Osteocyte (in vitro differentiated cells): ENCODE measurements around the gene LY86. TPM values are rescaled to one million over a fixed set of nuclear protein-coding genes. Genes with fewer than 3 reads are reported as not detected.

Experiments
- DNase-seq: peaks from one replicate; pipeline ENCODE4 v3.0.0; 2021; ENCODE audit warnings: mixed read lengths; ENCODE audit not compliant: unreplicated experiment; ENCODE audit errors: extremely low spot score
- H3K27ac Mint-ChIP-seq: one replicate; pipeline ENCODE4 v1.8.0; 2021; ENCODE audit warnings: mild to moderate bottlenecking, mixed read lengths; ENCODE audit not compliant: unreplicated experiment
- H3K27me3 Mint-ChIP-seq: one replicate; pipeline ENCODE4 v1.8.0; 2021; ENCODE audit warnings: mixed read lengths; ENCODE audit not compliant: unreplicated experiment
- H3K36me3 Mint-ChIP-seq: one replicate; pipeline ENCODE4 v1.8.0; 2021; ENCODE audit warnings: mixed read lengths; ENCODE audit not compliant: unreplicated experiment
- H3K4me1 Mint-ChIP-seq: one replicate; pipeline ENCODE4 v1.8.0; 2021; ENCODE audit warnings: mixed read lengths; ENCODE audit not compliant: unreplicated experiment
- H3K4me3 Mint-ChIP-seq: one replicate; pipeline ENCODE4 v1.8.0; 2021; ENCODE audit warnings: mild to moderate bottlenecking, moderate library complexity, mixed read lengths; ENCODE audit not compliant: unreplicated experiment
- H3K9me3 Mint-ChIP-seq: one replicate; pipeline ENCODE4 v1.8.0; 2021; ENCODE audit warnings: mixed read lengths; ENCODE audit not compliant: unreplicated experiment
- total RNA-seq: library from RNA; stranded (reverse); gene quantifications from 2 replicates; pipeline ENCODE4 v1.2.1, GENCODE V29; 2021
- TF ChIP-seq, protein P1 (sequence below): fragments of 200-600 bp; sonication (generic); IDR thresholded peaks from 2 replicates; pipeline ENCODE4 v1.5.0; 2021; ENCODE audit warnings: antibody characterized with exemption, mild to moderate bottlenecking, moderate library complexity

Gene LY86
- total RNA-seq, 1 donor from 2014 or later = not detected

DNA sequence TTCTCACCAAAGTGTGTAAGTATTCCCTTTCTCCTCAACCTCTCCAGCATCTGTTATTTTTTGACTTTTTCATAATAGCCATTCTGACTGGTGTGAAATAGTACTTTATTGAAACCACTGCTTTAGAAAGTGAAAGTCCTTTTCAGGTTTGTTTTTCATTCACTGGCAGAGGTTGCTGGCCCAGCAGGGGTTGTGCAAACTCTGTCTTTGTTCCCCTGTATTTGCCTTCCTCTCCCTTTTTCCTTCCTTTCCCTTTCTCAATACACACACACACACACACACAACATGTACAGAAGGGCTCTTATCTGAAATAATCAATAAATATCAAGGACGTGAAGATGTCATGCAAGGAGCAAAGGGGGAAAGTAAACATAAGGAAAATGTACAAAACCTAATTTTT lies 99.8 kb downstream of the LY86 start:
- no peaks in the 10 kb centered on the region for H3K9me3 Mint-ChIP-seq
- H3K36me3 Mint-ChIP-seq = no peaks in the 10 kb centered on the region
- H3K4me1 Mint-ChIP-seq = peaks cover 25% of the 10 kb centered on the region
- TF ChIP-seq, protein P1, sequence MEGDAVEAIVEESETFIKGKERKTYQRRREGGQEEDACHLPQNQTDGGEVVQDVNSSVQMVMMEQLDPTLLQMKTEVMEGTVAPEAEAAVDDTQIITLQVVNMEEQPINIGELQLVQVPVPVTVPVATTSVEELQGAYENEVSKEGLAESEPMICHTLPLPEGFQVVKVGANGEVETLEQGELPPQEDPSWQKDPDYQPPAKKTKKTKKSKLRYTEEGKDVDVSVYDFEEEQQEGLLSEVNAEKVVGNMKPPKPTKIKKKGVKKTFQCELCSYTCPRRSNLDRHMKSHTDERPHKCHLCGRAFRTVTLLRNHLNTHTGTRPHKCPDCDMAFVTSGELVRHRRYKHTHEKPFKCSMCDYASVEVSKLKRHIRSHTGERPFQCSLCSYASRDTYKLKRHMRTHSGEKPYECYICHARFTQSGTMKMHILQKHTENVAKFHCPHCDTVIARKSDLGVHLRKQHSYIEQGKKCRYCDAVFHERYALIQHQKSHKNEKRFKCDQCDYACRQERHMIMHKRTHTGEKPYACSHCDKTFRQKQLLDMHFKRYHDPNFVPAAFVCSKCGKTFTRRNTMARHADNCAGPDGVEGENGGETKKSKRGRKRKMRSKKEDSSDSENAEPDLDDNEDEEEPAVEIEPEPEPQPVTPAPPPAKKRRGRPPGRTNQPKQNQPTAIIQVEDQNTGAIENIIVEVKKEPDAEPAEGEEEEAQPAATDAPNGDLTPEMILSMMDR = no peak
- no peak for DNase-seq
- H3K27me3 Mint-ChIP-seq = peaks cover 7% of the 10 kb centered on the region
- no peak overlapping the region for H3K4me3 Mint-ChIP-seq
- no peak overlapping the region for H3K27ac Mint-ChIP-seq

DNA sequence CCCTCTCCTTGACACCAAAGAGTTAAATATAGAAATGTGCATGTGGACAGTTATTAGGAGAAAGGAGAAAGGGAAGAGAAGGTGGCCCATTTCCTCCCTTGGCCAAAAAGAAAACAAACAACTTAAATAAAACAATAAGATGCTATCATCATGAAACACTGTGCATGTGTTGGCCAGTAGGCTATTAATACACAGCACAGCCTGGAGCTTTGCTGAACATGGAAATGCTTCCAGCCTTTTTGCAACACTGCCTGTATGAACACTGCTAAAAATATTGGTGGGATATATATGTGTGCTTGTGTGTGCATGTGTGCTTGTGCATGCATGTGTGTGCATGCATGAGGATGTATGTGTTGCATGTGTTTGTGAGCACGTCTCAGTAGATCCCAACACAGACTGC lies 100.4 kb downstream of the LY86 start:
- Mint-ChIP-seq H3K27ac (no peak overlapping the region), H3K9me3 (no peaks in the 10 kb centered on the region), H3K27me3 (peaks cover 1% of the 10 kb centered on the region), H3K4me1 (peaks cover 25% of the 10 kb centered on the region), H3K36me3 (no peaks in the 10 kb centered on the region), H3K4me3 (no peak overlapping the region)
- no peak for DNase-seq
- TF ChIP-seq, protein P1 = no peak

DNA sequence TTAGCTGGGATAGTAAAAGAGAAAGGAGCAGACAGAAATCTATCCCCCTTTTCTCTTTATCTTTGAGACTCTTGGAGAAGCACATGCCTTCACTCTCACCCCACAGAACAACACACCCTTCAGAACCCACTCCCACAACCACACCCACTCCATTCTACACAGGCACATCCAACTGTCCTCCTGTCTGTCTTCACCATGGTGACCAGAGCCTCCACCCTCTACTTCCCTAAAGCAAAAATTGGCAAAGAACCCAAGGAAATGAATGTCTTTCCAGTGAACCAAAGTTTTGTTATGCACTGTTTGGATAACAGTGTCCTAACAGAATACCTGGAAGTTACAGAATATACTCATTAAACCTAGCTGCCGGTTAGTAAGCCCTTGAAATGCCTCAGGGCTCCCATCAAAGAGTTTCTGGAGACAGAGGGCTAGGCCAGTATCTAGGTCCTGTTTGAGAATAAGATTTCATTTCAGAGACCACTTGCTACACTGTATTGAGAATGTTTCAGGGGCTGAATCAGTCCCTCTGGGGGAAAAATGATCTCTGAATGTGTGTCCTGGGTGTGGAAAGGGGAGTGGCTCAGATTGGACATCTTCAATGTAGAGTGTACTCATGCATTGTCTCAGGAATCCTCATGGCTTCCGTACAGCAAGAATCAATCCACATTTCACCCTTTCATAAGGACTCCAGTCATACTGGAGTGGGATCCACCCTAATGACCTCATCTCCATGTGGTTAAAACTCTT lies 101.1 kb downstream of the LY86 start:
- TF ChIP-seq, protein P1 = no peak
- Mint-ChIP-seq H3K27ac (peak overlapping the region; percentile 11), H3K36me3 (no peaks in the 10 kb centered on the region), H3K4me3 (no peak overlapping the region), H3K9me3 (no peaks in the 10 kb centered on the region), H3K4me1 (peaks cover 25% of the 10 kb centered on the region), H3K27me3 (no peaks in the 10 kb centered on the region)
- no peak for DNase-seq

DNA sequence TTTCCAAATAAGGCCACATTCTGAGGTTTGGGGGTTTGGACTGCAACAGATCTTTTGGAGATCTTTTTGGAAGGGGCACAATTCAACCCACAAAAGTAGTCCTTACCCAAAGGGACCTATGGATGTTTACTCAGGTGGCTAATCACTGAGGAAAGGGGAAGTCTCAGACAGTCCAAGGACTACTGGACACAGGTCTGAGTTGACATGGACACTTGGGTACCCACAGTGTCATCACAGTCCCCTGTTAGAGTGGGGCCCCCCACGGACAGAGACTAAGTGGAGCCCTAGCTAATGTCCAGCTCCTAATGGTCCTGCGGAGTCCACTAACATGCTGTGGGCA lies 101.6 kb downstream of the LY86 start:
- no peaks in the 10 kb centered on the region for H3K9me3 Mint-ChIP-seq
- no peak overlapping the region for H3K27ac Mint-ChIP-seq
- peaks cover 28% of the 10 kb centered on the region for H3K4me1 Mint-ChIP-seq
- no peaks in the 10 kb centered on the region for H3K27me3 Mint-ChIP-seq
- no peaks in the 10 kb centered on the region for H3K36me3 Mint-ChIP-seq
- no peak overlapping the region for H3K4me3 Mint-ChIP-seq
- TF ChIP-seq, protein P1 = no peak
- DNase-seq = no peak

DNA sequence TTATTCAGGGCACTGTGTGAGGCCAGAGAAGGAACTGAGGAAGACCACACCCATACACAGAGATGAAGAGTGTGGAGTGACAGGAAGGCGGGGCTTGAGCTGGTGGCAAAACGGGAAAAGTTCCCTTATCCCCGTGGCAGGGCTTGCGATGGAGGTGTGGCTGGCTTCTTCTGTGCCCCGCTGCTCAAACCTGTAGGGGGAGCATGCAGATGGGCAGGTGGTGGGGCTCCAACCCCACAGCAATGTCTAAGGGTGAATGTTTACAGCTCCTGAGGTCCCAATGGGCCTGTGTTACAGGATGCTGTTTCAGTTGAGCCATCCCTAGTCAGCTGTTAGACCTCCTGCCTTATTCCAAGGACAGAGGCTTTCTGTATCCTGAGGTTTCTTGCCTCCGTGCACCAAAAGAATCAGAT lies 105.9 kb downstream of the LY86 start:
- Mint-ChIP-seq H3K9me3 (no peaks in the 10 kb centered on the region), H3K4me3 (no peak overlapping the region), H3K36me3 (no peaks in the 10 kb centered on the region), H3K27ac (no peak overlapping the region), H3K27me3 (no peaks in the 10 kb centered on the region), H3K4me1 (peaks cover 19% of the 10 kb centered on the region)
- no peak for DNase-seq
- TF ChIP-seq, protein P1 = no peak
